Measurements from ENCODE around the gene TNNI2.
A peak's percentile ranks its signal among the peaks of the same experiment; 100 is the strongest.

TNNI2 gene

GRCh38 chr11:1862588-1863351, 24.0 kb downstream of the TNNI2 start:
- no peak for TF ChIP-seq YY1 (IDR thresholded peaks at IDR 0.05; ENCODE audit: low read depth)

- TF ChIP-seq NFIC (IDR thresholded peaks at IDR 0.05): peak; percentile 70
- TF ChIP-seq, protein P1, sequence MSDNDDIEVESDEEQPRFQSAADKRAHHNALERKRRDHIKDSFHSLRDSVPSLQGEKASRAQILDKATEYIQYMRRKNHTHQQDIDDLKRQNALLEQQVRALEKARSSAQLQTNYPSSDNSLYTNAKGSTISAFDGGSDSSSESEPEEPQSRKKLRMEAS (IDR thresholded peaks at IDR 0.05): peak; percentile 58
- no peak for TF ChIP-seq USF1 (IDR thresholded peaks at IDR 0.05)
- TF ChIP-seq TAF1 (IDR thresholded peaks at IDR 0.05; ENCODE audit: low read depth): no peak
- TF ChIP-seq CREB1 (IDR thresholded peaks at IDR 0.05; ENCODE audit: low read depth): no peak
- TF ChIP-seq FOXM1 (IDR thresholded peaks at IDR 0.05; ENCODE audit: borderline replicate concordance, low read depth): no peak
- TF ChIP-seq, protein P2, sequence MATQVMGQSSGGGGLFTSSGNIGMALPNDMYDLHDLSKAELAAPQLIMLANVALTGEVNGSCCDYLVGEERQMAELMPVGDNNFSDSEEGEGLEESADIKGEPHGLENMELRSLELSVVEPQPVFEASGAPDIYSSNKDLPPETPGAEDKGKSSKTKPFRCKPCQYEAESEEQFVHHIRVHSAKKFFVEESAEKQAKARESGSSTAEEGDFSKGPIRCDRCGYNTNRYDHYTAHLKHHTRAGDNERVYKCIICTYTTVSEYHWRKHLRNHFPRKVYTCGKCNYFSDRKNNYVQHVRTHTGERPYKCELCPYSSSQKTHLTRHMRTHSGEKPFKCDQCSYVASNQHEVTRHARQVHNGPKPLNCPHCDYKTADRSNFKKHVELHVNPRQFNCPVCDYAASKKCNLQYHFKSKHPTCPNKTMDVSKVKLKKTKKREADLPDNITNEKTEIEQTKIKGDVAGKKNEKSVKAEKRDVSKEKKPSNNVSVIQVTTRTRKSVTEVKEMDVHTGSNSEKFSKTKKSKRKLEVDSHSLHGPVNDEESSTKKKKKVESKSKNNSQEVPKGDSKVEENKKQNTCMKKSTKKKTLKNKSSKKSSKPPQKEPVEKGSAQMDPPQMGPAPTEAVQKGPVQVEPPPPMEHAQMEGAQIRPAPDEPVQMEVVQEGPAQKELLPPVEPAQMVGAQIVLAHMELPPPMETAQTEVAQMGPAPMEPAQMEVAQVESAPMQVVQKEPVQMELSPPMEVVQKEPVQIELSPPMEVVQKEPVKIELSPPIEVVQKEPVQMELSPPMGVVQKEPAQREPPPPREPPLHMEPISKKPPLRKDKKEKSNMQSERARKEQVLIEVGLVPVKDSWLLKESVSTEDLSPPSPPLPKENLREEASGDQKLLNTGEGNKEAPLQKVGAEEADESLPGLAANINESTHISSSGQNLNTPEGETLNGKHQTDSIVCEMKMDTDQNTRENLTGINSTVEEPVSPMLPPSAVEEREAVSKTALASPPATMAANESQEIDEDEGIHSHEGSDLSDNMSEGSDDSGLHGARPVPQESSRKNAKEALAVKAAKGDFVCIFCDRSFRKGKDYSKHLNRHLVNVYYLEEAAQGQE (IDR thresholded peaks at IDR 0.05; ENCODE audit: low read depth): no peak
- TF ChIP-seq ZBTB7A (IDR thresholded peaks at IDR 0.05; ENCODE audit: low read depth): peak; percentile 65; the same call in 1 of the 2 replicates
These were observed 24.8 kb downstream of the TNNI2 start for GRCh38 chr11:1863352-1864216.

GRCh38 chr11:1864231-1864630, 25.4 kb downstream of the TNNI2 start:
- no peak for TF ChIP-seq TEAD4 (IDR thresholded peaks at IDR 0.05)
- TF ChIP-seq TAF1 (IDR thresholded peaks at IDR 0.05; ENCODE audit: low read depth): no peak
- TF ChIP-seq, protein P2 (IDR thresholded peaks at IDR 0.05; ENCODE audit: low read depth): no peak
- no peak for TF ChIP-seq FOXM1 (IDR thresholded peaks at IDR 0.05; ENCODE audit: borderline replicate concordance, low read depth)
- TF ChIP-seq EGR1 (IDR thresholded peaks at IDR 0.05): no peak
- TF ChIP-seq ZBTB7A (IDR thresholded peaks at IDR 0.05; ENCODE audit: low read depth): no peak
- TF ChIP-seq YY1 (IDR thresholded peaks at IDR 0.05; ENCODE audit: low read depth): no peak
- no peak for TF ChIP-seq EP300 (IDR thresholded peaks at IDR 0.05; ENCODE audit: borderline replicate concordance)
- TF ChIP-seq, protein P1 (IDR thresholded peaks at IDR 0.05): no peak
- no peak for TF ChIP-seq TCF12 (IDR thresholded peaks at IDR 0.05; ENCODE audit: low read depth)
- no peak for TF ChIP-seq NFIC (IDR thresholded peaks at IDR 0.05)
- no peak for TF ChIP-seq CEBPB (IDR thresholded peaks at IDR 0.05)
- TF ChIP-seq USF1 (IDR thresholded peaks at IDR 0.05): no peak
- TF ChIP-seq RAD21 (IDR thresholded peaks at IDR 0.05; ENCODE audit: low read depth): no peak
- TF ChIP-seq CREB1 (IDR thresholded peaks at IDR 0.05; ENCODE audit: low read depth): no peak

DNA sequence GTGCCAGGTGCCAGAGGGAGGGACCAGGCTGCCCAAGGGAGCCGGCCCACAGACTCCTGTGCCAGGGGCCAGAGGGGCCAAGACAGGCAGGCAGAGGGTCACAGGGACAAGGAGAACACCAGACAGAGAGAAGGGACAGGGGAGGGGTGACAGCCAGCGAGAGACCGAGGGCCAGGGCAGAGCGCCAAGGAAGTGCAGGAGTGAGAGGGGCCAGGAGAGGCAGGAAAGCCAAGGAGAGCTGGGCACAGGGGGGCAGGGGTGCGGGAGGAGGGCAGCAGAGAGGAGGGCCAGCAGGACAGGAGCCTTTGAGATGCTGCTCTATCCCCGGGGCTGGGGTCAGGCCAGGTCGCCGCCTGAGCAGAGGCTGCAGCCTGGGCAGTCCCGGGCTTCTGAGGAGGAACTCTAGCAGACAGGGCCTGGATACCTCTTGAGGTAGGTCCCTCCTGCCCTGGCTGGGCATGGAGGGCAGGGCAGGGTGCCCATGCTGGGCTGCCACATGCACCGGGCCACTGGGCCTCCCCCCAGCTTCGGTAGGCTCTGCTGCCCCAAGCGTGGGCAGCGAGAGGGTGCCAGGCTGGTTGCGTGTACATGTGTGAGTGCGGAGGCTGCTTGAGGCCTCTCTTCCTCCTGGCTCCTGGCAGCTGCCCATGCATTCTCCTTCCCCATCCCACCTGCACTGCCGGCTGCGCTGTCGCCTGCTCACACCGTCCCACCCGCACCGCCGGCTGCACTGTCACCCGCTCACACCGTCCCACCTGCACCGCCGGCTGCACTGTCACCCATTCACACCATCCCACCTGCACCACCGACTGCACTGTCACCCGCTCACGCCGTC, 26.3 kb downstream of the TNNI2 start:
- TF ChIP-seq TCF12 (IDR thresholded peaks at IDR 0.05; ENCODE audit: low read depth) (no peak), TAF1 (IDR thresholded peaks at IDR 0.05; ENCODE audit: low read depth) (no peak), FOXM1 (IDR thresholded peaks at IDR 0.05; ENCODE audit: borderline replicate concordance, low read depth) (no peak)

GRCh38 chr11:1866226-1866625, 27.4 kb downstream of the TNNI2 start:
- TF ChIP-seq, protein P2 (IDR thresholded peaks at IDR 0.05; ENCODE audit: low read depth): no peak
- TF ChIP-seq ZBTB7A (IDR thresholded peaks at IDR 0.05; ENCODE audit: low read depth) (no peak), RAD21 (IDR thresholded peaks at IDR 0.05; ENCODE audit: low read depth) (no peak), YY1 (IDR thresholded peaks at IDR 0.05; ENCODE audit: low read depth) (no peak), CEBPB (IDR thresholded peaks at IDR 0.05) (no peak), USF1 (IDR thresholded peaks at IDR 0.05) (no peak), EP300 (IDR thresholded peaks at IDR 0.05; ENCODE audit: borderline replicate concordance) (no peak)
